HepG2 (cell line): ENCODE data around the gene PRKACG. TPM values are rescaled to one million over a fixed set of nuclear protein-coding genes. Genes with fewer than 3 reads are reported as not detected.

Experiments
- ATAC-seq: fragments of 200-7000 bp; cut with Tn5 transposase; 3 replicates; pipeline ENCODE4 v1.9.1; 2020; ENCODE audit warnings: mild to moderate bottlenecking, moderate library complexity
- BruUV-seq: library from RNA; stranded (reverse); fragments of 400-500 nt; replicated peaks from 2 replicates; lab custom pipeline; 2021; lab: Mats Ljungman, UMichigan
- CTCF ChIA-PET: fragments of 300-600 bp; formaldehyde crosslinking; extraction: SDS; loops from one replicate; lab custom pipeline; 2021; ENCODE audit warnings: low total read pairs, inconsistent platforms, low intra/inter-chr PET ratio; lab: Yijun Ruan, JAX
- POLR2A ChIA-PET: fragments of 350-600 bp; sonication (Branson Sonifier 250); formaldehyde crosslinking; loops from one replicate; lab custom pipeline; 2020; ENCODE audit warnings: antibody characterized with exemption, inconsistent platforms; lab: Yijun Ruan, JAX
- DNase-seq: peaks from one replicate; pipeline ENCODE4 v3.0.0-alpha.2; 2015; ENCODE audit warnings: low spot score
- FAIRE-seq: peaks from 3 replicates; lab custom pipeline; 2011; peaks lifted over from hg19 to GRCh38; lab: Jason Lieb, UNC
- H2AFZ ChIP-seq: one replicate; pipeline ENCODE4 v1.6.1; 2011; ENCODE audit warnings: low read length, inconsistent platforms
- H3K27ac ChIP-seq: fragments of 300-600 bp; 3 replicates; pipeline ENCODE4 v1.8.0; 2011; ENCODE audit warnings: mixed run types, mild to moderate bottlenecking, mixed read lengths, low read length, inconsistent platforms; ENCODE audit not compliant: insufficient read depth; ENCODE audit errors: extremely low read length
- H3K27me3 ChIP-seq, 2 experiments: fragments of 200-600 bp in 1 of 2; 2 replicates in 1 of 2; 3 replicates in 1 of 2; pipeline versions ENCODE4 v1.6.0 to v1.8.0; 2011; ENCODE audit warnings: low read length in 2 of 2, mild to moderate bottlenecking in 2 of 2, moderate library complexity in 2 of 2, inconsistent platforms in 1 of 2; ENCODE audit not compliant: insufficient read depth in 2 of 2, control insufficient read depth in 1 of 2
- H3K36me3 ChIP-seq, 2 experiments: fragments of 200-600 bp in 1 of 2; replicated peaks in 1 of 2; 2 replicates in 1 of 2; 3 replicates in 1 of 2; pipeline versions ENCODE4 v1.5.1 to v1.8.0; 2011; ENCODE audit warnings: low read length in 2 of 2, inconsistent platforms in 1 of 2; ENCODE audit not compliant: insufficient read depth in 2 of 2, control insufficient read depth in 1 of 2
- H3K4me1 ChIP-seq: 2 replicates; pipeline ENCODE4 v1.5.1; 2012; ENCODE audit warnings: low read length, inconsistent platforms; ENCODE audit not compliant: insufficient read depth
- H3K4me2 ChIP-seq: 2 replicates; pipeline ENCODE4 v1.6.0; 2011; ENCODE audit warnings: low read depth, low read length, inconsistent platforms
- H3K4me3 ChIP-seq, 3 experiments: fragments of 200-600 bp in 1 of 3; sonication (generic), shearing (Covaris generic) in 1 of 3; replicated peaks in 1 of 3; 2 replicates each; pipeline ENCODE4 v1.5.1; 2011 to 2016; ENCODE audit warnings: low read length in 3 of 3, inconsistent platforms in 2 of 3, low read depth in 2 of 3, mild to moderate bottlenecking in 2 of 3, control low read depth in 1 of 3, mixed read lengths in 1 of 3; ENCODE audit not compliant: insufficient read depth in 1 of 3
- H3K79me2 ChIP-seq: one replicate; pipeline ENCODE4 v1.6.1; 2011; ENCODE audit warnings: low read length, inconsistent platforms; ENCODE audit not compliant: insufficient read depth
- H3K9ac ChIP-seq: 2 replicates; pipeline ENCODE4 v1.6.0; 2011; ENCODE audit warnings: mild to moderate bottlenecking, low read depth, low read length, inconsistent platforms; ENCODE audit not compliant: insufficient read depth
- H3K9me3 ChIP-seq: 2 replicates; pipeline ENCODE4 v1.5.1; 2012; ENCODE audit warnings: mild to moderate bottlenecking, low read length
- H4K20me1 ChIP-seq: 2 replicates; pipeline ENCODE4 v1.6.0; 2011; ENCODE audit warnings: inconsistent platforms, mild to moderate bottlenecking, low read length, moderate library complexity; ENCODE audit not compliant: insufficient read depth
- MED1 ChIP-seq: sonication (generic); formaldehyde crosslinking; IDR thresholded peaks from 2 replicates; pipeline ENCODE4 v1.4.0; 2020; ENCODE audit warnings: missing genetic modification reagents
- RARA ChIP-seq: IDR thresholded peaks from 2 replicates; pipeline ENCODE4 v1.6.1; 2016; ENCODE audit warnings: missing genetic modification reagents, missing compliant biosample characterization
- ZSCAN9 ChIP-seq: IDR thresholded peaks from 2 replicates; pipeline ENCODE4 v1.6.1; 2016; ENCODE audit warnings: borderline replicate concordance
- WGBS: methylation state at CpG from one replicate; pipeline ENCODE4 v1.1.6; 2017; ENCODE audit warnings: low lambda C conversion rate; 5-methylcytosine and 5-hydroxymethylcytosine counted together
- in situ Hi-C: cut with HindIII; loops from 2 replicates; pipeline ENCODE4 v1.10.0; 2017; ENCODE audit warnings: low pct_unique_long_range_greater_than_20kb; ENCODE audit not compliant: extremely low pct_ligation_motif_present
- intact Hi-C: fragments of 100-400 bp; cut with micrococcal nuclease; formaldehyde crosslinking; loops from one replicate; pipeline ENCODE4 v1.10.0; 2022; ENCODE audit not compliant: unreplicated experiment
- polyA plus RNA-seq, 8 experiments: library from polyadenylated mRNA; depleted of rRNA in 3 of 8; stranded (reverse) in 7 of 8; unstranded in 1 of 8; fragments of >200 nt; fragmentation: Illumina TruSeq in 4 of 8; extraction: Trizol in 4 of 8; gene quantifications; 2 replicates each; pipeline versions ENCODE4 v1.2.1 to v1.2.3, GENCODE V29; 2011 to 2016; ENCODE audit warnings: low read depth in 4 of 8, missing spikeins in 1 of 8, mixed read lengths in 1 of 8; ENCODE audit not compliant: insufficient read depth in 1 of 8
- total RNA-seq, 5 experiments: library from RNA; depleted of rRNA; stranded (reverse); fragments of >200 nt; fragmentation: Illumina TruSeq; extraction: Trizol; gene quantifications; 2 replicates each; pipeline ENCODE4 v1.2.3, GENCODE V29; 2016; ENCODE audit warnings: low read depth in 1 of 5

The PRKACG gene
- total and polyA plus RNA-seq, 2 of the 13 experiments (the other 11 are each of a cell fraction or from before 2014, with no cell fraction given) = not detected

DNA sequence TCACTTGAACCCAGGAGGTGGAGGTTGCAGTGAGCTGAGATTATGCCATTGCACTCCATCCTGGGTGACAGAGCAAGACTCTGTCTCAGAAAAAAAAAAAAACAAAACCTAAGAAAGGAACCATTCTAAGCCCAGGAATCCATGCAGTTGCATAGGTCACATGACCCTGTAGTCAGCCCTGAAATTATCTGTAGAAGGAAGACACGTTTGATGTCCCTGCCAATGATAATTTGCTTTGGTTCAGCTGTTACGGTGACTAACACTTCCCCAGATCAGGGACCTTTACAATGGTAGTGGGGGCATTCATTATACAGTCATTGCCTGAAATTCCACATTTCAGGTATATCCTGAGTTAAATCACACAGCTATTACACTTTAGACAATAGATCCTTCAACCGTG is 50.5 kb downstream of the PRKACG start:
- Histone ChIP-seq H3K9ac (no peak overlapping the region), H3K4me2 (no peak overlapping the region), H3K27ac (no peak overlapping the region), H4K20me1 (no peaks in the 10 kb centered on the region), H3K4me1 (peaks cover 40% of the 10 kb centered on the region), H3K9me3 (no peaks in the 10 kb centered on the region), H3K79me2 (no peaks in the 10 kb centered on the region), H2AFZ (no peak overlapping the region), H3K4me3 (no peak overlapping the region), H3K36me3 (no peaks in the 10 kb centered on the region; a peak in 1 of 5 replicates), H3K27me3 (no peaks in the 10 kb centered on the region)
- 97% methylated on average over 3 of the region's 3 CpGs for WGBS
- intact Hi-C loops (no loop called here), in situ Hi-C loops (loop anchor here (10.0 kb wide), 1 partner anchor 179 kb away; a partner anchor contains a TSS)
- ATAC-seq (no peak), DNase-seq (no peak), FAIRE-seq (no peak)
- CTCF ChIA-PET = no interaction called here
- BruUV-seq = no TSS peak
- POLR2A ChIA-PET = no interaction called here
- no peak for TF ChIP-seq MED1 (CRISPR knock-in tag)
- no peak for TF ChIP-seq ZSCAN9 (CRISPR knock-in tag)
- no peak for TF ChIP-seq RARA (CRISPR knock-in tag)

Other genes with a start within 250 kb of the PRKACG start
- 24.1 and 30.0 TPM in 2 replicates for gene FXN, start 21.6 kb upstream of the PRKACG start, total RNA-seq (2016; rRNA removed; fragmentation: Illumina TruSeq; extraction: Trizol)
- gene FXN, start 21.6 kb upstream of the PRKACG start, polyA plus RNA-seq (2011; rRNA removed) = 19.7 and 26.0 TPM in 2 replicates
- 110 and 135 TPM in 2 replicates for gene TJP2, start 160.2 kb upstream of the PRKACG start, total RNA-seq (2016; rRNA removed; fragmentation: Illumina TruSeq; extraction: Trizol)
- 109 and 112 TPM in 2 replicates for gene TJP2, start 160.2 kb upstream of the PRKACG start, polyA plus RNA-seq (2011; rRNA removed)